Measurements from ENCODE around the gene CCSER1. TPM values are rescaled to one million over a fixed set of nuclear protein-coding genes. Genes with fewer than 3 reads are reported as not detected.
"Not testable (repeated sequence)": the region's sequence is repeated elsewhere in the genome, so short reads cannot be mapped to it uniquely, and the experiment has no call there.

The CCSER1 gene
- total RNA-seq, 1 donor: 0.43 TPM

GRCh38 chr4:91128519-91128918 is 1001.3 kb downstream of the CCSER1 start:
- H3K4me3 ChIP-seq (ENCODE audit: low read depth, low read length): no peak overlapping the region
- DNase-seq (ENCODE audit: low read depth): no peak
- TF ChIP-seq CTCF (IDR thresholded peaks at IDR 0.05; ENCODE audit: insufficient read depth, low read depth, low read length): no peak

- H3K4me3 ChIP-seq (ENCODE audit: low read depth, low read length): no peak overlapping the region
- DNase-seq (ENCODE audit: low read depth): no peak
- TF ChIP-seq CTCF (IDR thresholded peaks at IDR 0.05; ENCODE audit: insufficient read depth, low read depth, low read length): no peak
Measured at GRCh38 chr4:91147067-91147466, 1019.9 kb downstream of the CCSER1 start.

- not testable (repeated sequence) for H3K4me3 ChIP-seq (ENCODE audit: low read depth, low read length); DNase-seq (ENCODE audit: low read depth)
Measured at GRCh38 chr4:91154041-91154440, 1026.8 kb downstream of the CCSER1 start.

- not testable (repeated sequence) for DNase-seq (ENCODE audit: low read depth); H3K4me3 ChIP-seq (ENCODE audit: low read depth, low read length)
Measured at GRCh38 chr4:91167864-91168653, 1040.9 kb downstream of the CCSER1 start.

GRCh38 chr4:91170768-91171167 is 1043.6 kb downstream of the CCSER1 start:
- no peak for TF ChIP-seq CTCF (IDR thresholded peaks at IDR 0.05; ENCODE audit: insufficient read depth, low read depth, low read length)
- no peak for DNase-seq (ENCODE audit: low read depth)
- H3K4me3 ChIP-seq (ENCODE audit: low read depth, low read length): no peak overlapping the region

GRCh38 chr4:91171217-91171616 is 1044.0 kb downstream of the CCSER1 start:
- no peak for TF ChIP-seq CTCF (IDR thresholded peaks at IDR 0.05; ENCODE audit: insufficient read depth, low read depth, low read length)
- no peak for DNase-seq (ENCODE audit: low read depth)
- H3K4me3 ChIP-seq (ENCODE audit: low read depth, low read length): no peak overlapping the region

GRCh38 chr4:91185061-91185460 is 1057.9 kb downstream of the CCSER1 start:
- DNase-seq (ENCODE audit: low read depth); H3K4me3 ChIP-seq (ENCODE audit: low read depth, low read length): not testable (repeated sequence)

- peak; percentile 1 for DNase-seq (ENCODE audit: low read depth)
- TF ChIP-seq CTCF (IDR thresholded peaks at IDR 0.05; ENCODE audit: insufficient read depth, low read depth, low read length): no peak
- no peak overlapping the region for H3K4me3 ChIP-seq (ENCODE audit: low read depth, low read length)
Measured at GRCh38 chr4:91198951-91199350, 1071.8 kb downstream of the CCSER1 start.

Data from fibroblast of villous mesenchyme (primary cell).